Type B pancreatic cell (in vitro differentiated cells): ENCODE data around the gene MYLIP. TPM values are rescaled to one million over a fixed set of nuclear protein-coding genes. Genes with fewer than 3 reads are reported as not detected.

Source experiments
- DNase-seq: peaks from one replicate; pipeline ENCODE4 v3.0.0; 2021; ENCODE audit warnings: mixed read lengths; ENCODE audit not compliant: unreplicated experiment; ENCODE audit errors: extremely low spot score
- H3K27ac Mint-ChIP-seq: 2 replicates; pipeline ENCODE4 v1.8.0; 2021; ENCODE audit warnings: mild to moderate bottlenecking, mixed read lengths
- H3K27me3 Mint-ChIP-seq: 2 replicates; pipeline ENCODE4 v1.8.0; 2021; ENCODE audit warnings: mixed read lengths
- H3K36me3 Mint-ChIP-seq: 2 replicates; pipeline ENCODE4 v1.8.0; 2021; ENCODE audit warnings: mixed read lengths
- H3K4me1 Mint-ChIP-seq: one replicate; pipeline ENCODE4 v1.8.0; 2021; ENCODE audit warnings: mixed read lengths; ENCODE audit not compliant: unreplicated experiment
- H3K4me3 Mint-ChIP-seq: 2 replicates; pipeline ENCODE4 v1.8.0; 2021; ENCODE audit warnings: mild to moderate bottlenecking, mixed read lengths
- H3K9me3 Mint-ChIP-seq: 2 replicates; pipeline ENCODE4 v1.8.0; 2021; ENCODE audit warnings: mixed read lengths
- CTCF ChIP-seq: fragments of 200-600 bp; sonication (generic); conservative IDR thresholded peaks from 2 replicates; pipeline ENCODE4 v1.5.0; 2021; ENCODE audit warnings: antibody characterized with exemption, mild to moderate bottlenecking
- total RNA-seq: library from RNA; stranded (reverse); gene quantifications from 2 replicates; pipeline ENCODE4 v1.2.1, GENCODE V29; 2021; ENCODE audit warnings: low replicate concordance

MYLIP gene
- total RNA-seq, 1 donor from 2014 or later = 54.9 TPM

- Mint-ChIP-seq H3K27ac (no peak overlapping the region), H3K4me3 (no peak overlapping the region), H3K36me3 (no peaks in the 10 kb centered on the region), H3K27me3 (no peaks in the 10 kb centered on the region), H3K9me3 (peaks cover 17% of the 10 kb centered on the region), H3K4me1 (peaks cover 31% of the 10 kb centered on the region)
- no peak for TF ChIP-seq CTCF
- DNase-seq = no peak
Observed at GRCh38 chr6:16178351-16178750, 49.5 kb downstream of the MYLIP start.

- no peak for DNase-seq
- TF ChIP-seq CTCF = no peak
- H3K9me3 Mint-ChIP-seq = peaks cover 17% of the 10 kb centered on the region
- H3K36me3 Mint-ChIP-seq = no peaks in the 10 kb centered on the region
- H3K27ac Mint-ChIP-seq = no peak overlapping the region
- H3K27me3 Mint-ChIP-seq = no peaks in the 10 kb centered on the region
- H3K4me1 Mint-ChIP-seq = peaks cover 32% of the 10 kb centered on the region
- H3K4me3 Mint-ChIP-seq = no peak overlapping the region
Observed at GRCh38 chr6:16179063-16179462, 50.2 kb downstream of the MYLIP start.

- no peak for DNase-seq
- Mint-ChIP-seq H3K27ac (no peak overlapping the region), H3K36me3 (no peaks in the 10 kb centered on the region), H3K9me3 (peaks cover 17% of the 10 kb centered on the region), H3K4me3 (no peak overlapping the region), H3K27me3 (no peaks in the 10 kb centered on the region), H3K4me1 (peaks cover 30% of the 10 kb centered on the region)
- no peak for TF ChIP-seq CTCF
Observed at GRCh38 chr6:16179970-16180431, 51.1 kb downstream of the MYLIP start.

GRCh38 chr6:16180696-16181438, 52.0 kb downstream of the MYLIP start:
- DNase-seq = no peak
- peaks cover 17% of the 10 kb centered on the region for H3K9me3 Mint-ChIP-seq
- peaks cover 34% of the 10 kb centered on the region for H3K4me1 Mint-ChIP-seq
- H3K36me3 Mint-ChIP-seq = no peaks in the 10 kb centered on the region
- no peak overlapping the region for H3K27ac Mint-ChIP-seq
- H3K4me3 Mint-ChIP-seq = no peak overlapping the region
- H3K27me3 Mint-ChIP-seq = no peaks in the 10 kb centered on the region
- no peak for TF ChIP-seq CTCF

GRCh38 chr6:16181439-16182297, 52.8 kb downstream of the MYLIP start:
- H3K27me3 Mint-ChIP-seq = no peaks in the 10 kb centered on the region
- DNase-seq = no peak
- H3K9me3 Mint-ChIP-seq = peaks cover 12% of the 10 kb centered on the region
- peaks cover 34% of the 10 kb centered on the region for H3K4me1 Mint-ChIP-seq
- H3K27ac Mint-ChIP-seq = no peak overlapping the region
- no peaks in the 10 kb centered on the region for H3K36me3 Mint-ChIP-seq
- H3K4me3 Mint-ChIP-seq = no peak overlapping the region
- TF ChIP-seq CTCF = no peak
